Body of pancreas (tissue), 4 donors: ENCODE results near the gene CDC16. TPM values are rescaled to one million over a fixed set of nuclear protein-coding genes. Genes with fewer than 3 reads are reported as not detected.

Experiments
- ATAC-seq: fragments of 150-250 bp; one replicate; pipeline ENCODE4 v1.9.1; 2016
- DNase-seq, 4 donors: peaks; one replicate each; pipeline ENCODE4 v3.0.0-alpha.2; 2019
- H3K27ac ChIP-seq, 4 donors: fragments of 200-600 bp; sonication (generic); 1 replicate in 3 of 4; 2 replicates in 1 of 4; pipeline versions ENCODE4 v1.5.1 to v1.6.1; 2016 to 2019; ENCODE audit warnings: mild to moderate bottlenecking in 1 of 4, mixed read lengths in 1 of 4, moderate library complexity in 1 of 4
- H3K27me3 ChIP-seq, 2 donors: fragments of 200-600 bp; sonication (generic); one replicate each; pipeline ENCODE4 v1.6.0; 2016; ENCODE audit warnings: mild to moderate bottlenecking in 1 of 2
- H3K36me3 ChIP-seq, 2 donors: fragments of 200-600 bp; sonication (generic); replicated peaks in 1 of 2; 2 replicates each; pipeline ENCODE4 v1.5.1; 2016; ENCODE audit warnings: low read depth in 2 of 2; ENCODE audit not compliant: insufficient read depth in 1 of 2
- H3K4me1 ChIP-seq: fragments of 200-600 bp; sonication (generic); one replicate; pipeline ENCODE4 v1.6.0; 2016
- H3K4me3 ChIP-seq, 2 donors: fragments of 200-600 bp; sonication (generic); 1 replicate in 1 of 2; 2 replicates in 1 of 2; pipeline ENCODE4 v1.5.1; 2016 to 2019
- H3K9me3 ChIP-seq, 3 donors: fragments of 200-600 bp; sonication (generic); 1 replicate in 2 of 3; 2 replicates in 1 of 3; pipeline ENCODE4 v1.5.1; 2016
- POLR2A ChIP-seq, 3 donors: fragments of 450-650 bp; IDR thresholded peaks; one replicate each; pipeline ENCODE4 v1.6.1; 2016; ENCODE audit warnings: antibody characterized with exemption in 3 of 3, mild to moderate bottlenecking in 2 of 3
- WGBS, 2 donors: methylation state at CpG; one replicate each; pipeline ENCODE4 v1.1.5; 2017; 5-methylcytosine and 5-hydroxymethylcytosine counted together
- intact Hi-C: fragments of 100-400 bp; cut with DNase I; formaldehyde crosslinking; loops from one replicate; pipeline ENCODE4 v1.15.1; 2023
- total RNA-seq, 2 donors: library from RNA; depleted of rRNA; stranded (reverse); fragments of >200 nt; gene quantifications; one replicate each; pipeline ENCODE4 v1.1.0, GENCODE V29; 2016
- TF ChIP-seq, protein P1 (sequence below), 7 experiments: fragments of 450-650 bp in 4 of 7; fragments of 200-600 bp in 3 of 7; sonication (generic) in 3 of 7; IDR thresholded peaks; one replicate each; pipeline ENCODE4 v1.5.1; 2016 to 2019; ENCODE audit warnings: antibody characterized with exemption in 7 of 7

Gene CDC16
- total RNA-seq, 2 donors from 2014 or later: 46.7 to 63.9 TPM

DNA sequence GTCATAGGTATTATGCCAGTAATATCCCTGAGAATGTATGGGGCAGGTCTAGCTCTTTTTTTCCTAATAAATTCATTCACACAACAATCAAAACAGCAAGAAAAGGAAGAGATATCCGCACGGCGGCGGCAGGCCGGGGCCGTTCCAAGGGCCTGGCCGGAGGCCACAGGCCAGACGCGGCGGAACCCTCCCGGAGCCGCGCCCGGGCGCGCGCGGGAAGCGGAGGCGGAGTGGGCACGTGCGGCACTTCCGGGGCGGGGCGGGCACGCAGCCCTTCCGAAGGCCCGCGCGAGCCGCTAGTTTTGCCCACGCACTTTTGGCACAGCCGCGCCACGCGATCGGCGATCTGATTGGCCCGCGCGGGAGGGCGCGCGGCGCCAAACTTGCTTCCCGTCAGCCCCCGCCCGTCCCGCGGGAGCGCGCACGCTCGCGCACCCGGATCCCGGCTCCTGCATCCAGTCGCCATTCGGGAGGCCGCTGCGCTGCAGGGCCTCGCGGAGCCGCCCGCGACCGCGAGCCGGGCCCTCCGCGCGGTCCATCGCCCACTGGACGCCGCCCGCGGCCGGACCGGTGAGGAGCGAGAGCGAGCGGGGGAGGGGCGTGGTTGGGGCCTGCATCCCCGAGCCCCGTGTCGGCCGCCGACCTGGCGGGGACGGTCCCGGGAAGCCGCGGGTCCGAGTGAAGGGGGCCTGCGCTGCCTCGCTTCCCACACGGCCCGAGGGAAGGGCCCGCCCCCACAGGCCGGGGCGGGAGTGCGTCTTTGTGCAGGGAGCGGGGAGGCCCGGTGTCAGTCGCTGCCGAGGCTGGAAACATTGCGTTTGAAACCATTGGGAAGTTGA is 79.6 kb downstream of the CDC16 start, which contains the start of gene CHAMP1:
Gene CHAMP1 (plus strand): TSS at position 430 of the 839 bp plus-strand sequence. CDS start 9,340 bp downstream, outside the sequence.
- ATAC-seq (peak; percentile 97), DNase-seq (peak; percentile 95 to 96 (median 96))
- Histone ChIP-seq H3K4me1 (peaks cover 49% of the 10 kb centered on the region), H3K9me3 (no peaks in the 10 kb centered on the region), H3K27me3 (no peaks in the 10 kb centered on the region), H3K36me3 (no peaks in the 10 kb centered on the region), H3K27ac (peak within 1 kb of the TSS; percentile 76 to 96 (median 90)), H3K4me3 (peak within 1 kb of the TSS; percentile 76 to 100)
- TF ChIP-seq, protein P1, sequence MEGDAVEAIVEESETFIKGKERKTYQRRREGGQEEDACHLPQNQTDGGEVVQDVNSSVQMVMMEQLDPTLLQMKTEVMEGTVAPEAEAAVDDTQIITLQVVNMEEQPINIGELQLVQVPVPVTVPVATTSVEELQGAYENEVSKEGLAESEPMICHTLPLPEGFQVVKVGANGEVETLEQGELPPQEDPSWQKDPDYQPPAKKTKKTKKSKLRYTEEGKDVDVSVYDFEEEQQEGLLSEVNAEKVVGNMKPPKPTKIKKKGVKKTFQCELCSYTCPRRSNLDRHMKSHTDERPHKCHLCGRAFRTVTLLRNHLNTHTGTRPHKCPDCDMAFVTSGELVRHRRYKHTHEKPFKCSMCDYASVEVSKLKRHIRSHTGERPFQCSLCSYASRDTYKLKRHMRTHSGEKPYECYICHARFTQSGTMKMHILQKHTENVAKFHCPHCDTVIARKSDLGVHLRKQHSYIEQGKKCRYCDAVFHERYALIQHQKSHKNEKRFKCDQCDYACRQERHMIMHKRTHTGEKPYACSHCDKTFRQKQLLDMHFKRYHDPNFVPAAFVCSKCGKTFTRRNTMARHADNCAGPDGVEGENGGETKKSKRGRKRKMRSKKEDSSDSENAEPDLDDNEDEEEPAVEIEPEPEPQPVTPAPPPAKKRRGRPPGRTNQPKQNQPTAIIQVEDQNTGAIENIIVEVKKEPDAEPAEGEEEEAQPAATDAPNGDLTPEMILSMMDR (IDR thresholded peaks at IDR 0.05): peak in 1 of 7 experiments; percentile 13
- TF ChIP-seq POLR2A (IDR thresholded peaks at IDR 0.05): peak; percentile 76 to 91 (median 79)
- WGBS, 2 donors: 0 to 1% methylated on average over 20 to 97 of the region's 107 CpGs
- intact Hi-C loops: no loop called here

DNA sequence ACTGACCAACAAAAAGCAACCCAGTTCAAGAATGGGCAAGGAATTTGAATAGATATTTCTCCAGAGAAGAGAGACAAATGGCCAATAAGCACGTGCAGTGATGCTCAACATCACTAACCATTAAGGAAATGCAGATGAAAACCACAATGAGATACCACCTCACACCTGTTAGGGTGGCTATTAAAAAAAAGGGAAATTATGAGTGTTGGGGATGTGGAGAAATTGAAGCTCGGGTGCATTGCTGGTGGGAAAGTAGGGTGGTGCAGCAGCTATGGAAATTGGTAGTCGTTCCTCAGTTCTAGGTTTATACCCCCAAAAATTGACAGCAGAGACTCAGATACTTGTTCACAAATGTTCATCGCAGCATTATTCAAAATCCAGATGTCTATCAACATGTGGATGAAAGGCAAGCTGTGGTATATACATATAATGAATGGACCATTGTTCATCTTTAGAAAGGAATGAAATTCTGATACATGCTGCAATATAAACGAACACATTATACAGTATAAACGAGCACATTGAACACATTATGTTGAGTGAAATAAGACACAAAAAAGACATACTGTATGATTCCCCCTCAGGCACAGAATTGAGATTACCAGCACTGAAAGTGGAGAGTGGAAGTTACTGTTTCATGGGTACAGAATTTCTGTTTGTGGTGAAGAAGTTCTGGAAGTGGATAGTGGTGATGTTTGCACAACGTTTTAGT is 80.5 kb downstream of the CDC16 start:
- 14 to 15% methylated on average over 7 of the region's 7 CpGs for WGBS, 2 donors
- H3K27me3 ChIP-seq: no peaks in the 10 kb centered on the region
- peaks cover 59% of the 10 kb centered on the region for H3K4me1 ChIP-seq
- H3K36me3 ChIP-seq: no peaks in the 10 kb centered on the region
- DNase-seq: no peak
- no peak for ATAC-seq
- peak overlapping the region; percentile 76 to 100 for H3K4me3 ChIP-seq
- H3K9me3 ChIP-seq: no peaks in the 10 kb centered on the region
- intact Hi-C loops: no loop called here
- TF ChIP-seq POLR2A (IDR thresholded peaks at IDR 0.05): no peak
- TF ChIP-seq, protein P1 (IDR thresholded peaks at IDR 0.05): no peak
- H3K27ac ChIP-seq: peak overlapping the region in 3 of 4 donors; percentile 87 to 96 (median 92)

DNA sequence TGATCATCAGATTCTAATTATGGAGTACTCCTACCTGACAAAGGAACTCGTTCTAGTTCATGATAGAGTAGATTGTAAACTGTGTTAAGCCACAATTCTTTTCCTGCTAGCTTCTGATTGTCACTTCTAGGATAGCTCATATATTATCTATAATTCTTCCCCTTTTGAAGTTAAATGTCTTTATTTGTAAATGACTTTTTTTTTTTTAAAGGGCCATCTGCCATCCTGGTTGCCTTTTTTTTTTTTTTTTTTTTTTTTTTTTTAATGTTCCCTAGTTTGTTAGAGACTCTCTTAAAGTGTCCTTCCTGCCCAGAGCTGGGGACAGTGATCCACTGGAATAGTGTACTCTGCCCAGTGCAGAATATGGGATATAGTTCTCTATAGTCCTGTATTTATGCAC is 83.9 kb downstream of the CDC16 start:
- 4 to 23% methylated on average over 1 of the region's 1 CpG for WGBS, 2 donors
- intact Hi-C loops: no loop called here
- H3K27ac ChIP-seq: no peak overlapping the region
- H3K9me3 ChIP-seq: no peaks in the 10 kb centered on the region
- H3K4me3 ChIP-seq: no peak overlapping the region
- peaks cover 53% of the 10 kb centered on the region for H3K4me1 ChIP-seq
- DNase-seq (no peak), ATAC-seq (no peak)
- no peak for TF ChIP-seq POLR2A (IDR thresholded peaks at IDR 0.05)
- TF ChIP-seq, protein P1 (IDR thresholded peaks at IDR 0.05): no peak
- H3K27me3 ChIP-seq: no peaks in the 10 kb centered on the region
- H3K36me3 ChIP-seq: peaks cover 0 to 10% of the 10 kb centered on the region in 2 donors

DNA sequence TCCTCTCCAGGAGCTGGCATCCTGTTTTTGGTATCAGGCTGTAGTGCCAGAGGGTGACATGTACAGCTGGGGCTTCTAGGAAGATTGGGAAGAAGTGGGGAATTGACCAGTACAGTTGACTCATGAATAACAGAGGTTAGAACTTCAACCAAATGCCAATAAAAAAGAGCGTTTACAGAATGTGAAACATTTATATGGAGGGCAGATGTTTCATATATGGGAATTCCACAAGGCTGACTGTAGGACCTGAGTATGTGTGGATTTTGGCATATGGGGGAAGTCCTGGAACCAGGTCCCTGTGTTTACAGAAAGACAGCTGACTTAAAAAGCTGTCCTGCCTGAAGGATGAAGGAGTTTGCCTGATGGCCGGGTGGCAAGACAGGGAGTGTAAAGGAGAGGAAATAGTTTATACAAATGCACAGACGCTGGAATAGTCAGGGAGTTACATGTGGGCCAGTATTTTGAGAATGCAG is 84.8 kb downstream of the CDC16 start:
- intact Hi-C loops: no loop called here
- Histone ChIP-seq H3K36me3 (peaks cover 0 to 12% of the 10 kb centered on the region in 2 donors), H3K4me3 (no peak overlapping the region), H3K9me3 (no peaks in the 10 kb centered on the region), H3K4me1 (peaks cover 51% of the 10 kb centered on the region), H3K27ac (no peak overlapping the region), H3K27me3 (no peaks in the 10 kb centered on the region)
- TF ChIP-seq, protein P1 (IDR thresholded peaks at IDR 0.05): no peak
- TF ChIP-seq POLR2A (IDR thresholded peaks at IDR 0.05): no peak
- ATAC-seq: no peak
- WGBS, 2 donors: 72 to 80% methylated on average over 3 of the region's 3 CpGs
- no peak for DNase-seq
